ENCODE data around the gene KCNK17.
A peak's percentile ranks its signal among the peaks of the same experiment; 100 is the strongest.

Gene KCNK17

DNA sequence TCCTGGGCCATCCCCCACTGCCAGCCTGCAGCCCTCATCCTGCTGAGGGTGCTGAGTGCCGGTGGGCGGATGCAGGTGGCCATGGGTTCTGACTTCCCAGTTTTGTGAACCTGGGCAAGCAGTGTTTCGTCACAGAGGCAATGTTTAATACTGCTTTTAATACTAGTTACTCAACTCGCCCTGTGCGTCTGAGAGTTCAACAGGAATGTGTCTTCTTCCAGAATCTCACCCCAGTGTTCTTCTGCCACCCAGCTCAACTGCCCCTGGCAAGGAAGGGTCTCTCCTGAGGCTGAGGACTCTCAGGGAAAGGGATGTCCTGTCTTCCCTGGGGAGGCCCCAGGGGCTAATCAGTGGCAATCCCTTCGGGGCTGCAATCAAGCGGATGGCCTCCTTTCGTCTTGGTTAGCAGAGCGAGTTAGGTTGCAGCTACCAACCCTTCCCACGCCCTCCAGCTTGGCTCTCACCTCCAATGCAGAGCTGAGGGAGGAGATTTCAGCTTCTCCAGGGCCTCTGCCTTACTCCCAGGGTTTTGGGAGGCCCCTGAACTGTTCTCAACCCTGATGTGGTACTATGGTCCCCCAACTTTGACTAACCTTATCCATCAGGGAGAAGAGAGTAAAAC lies 6.3 kb upstream of the KCNK17 start:
- peaks cover 64% of the 10 kb centered on the region for H3K27me3 Mint-ChIP-seq (ENCODE audit: low read depth, poor library complexity)
- peaks cover 11% of the 10 kb centered on the region for H3K4me1 Mint-ChIP-seq
- H3K9me3 Mint-ChIP-seq, result no peaks in the 10 kb centered on the region
- no peak overlapping the region for H3K27ac Mint-ChIP-seq
- TF ChIP-seq, protein P1, sequence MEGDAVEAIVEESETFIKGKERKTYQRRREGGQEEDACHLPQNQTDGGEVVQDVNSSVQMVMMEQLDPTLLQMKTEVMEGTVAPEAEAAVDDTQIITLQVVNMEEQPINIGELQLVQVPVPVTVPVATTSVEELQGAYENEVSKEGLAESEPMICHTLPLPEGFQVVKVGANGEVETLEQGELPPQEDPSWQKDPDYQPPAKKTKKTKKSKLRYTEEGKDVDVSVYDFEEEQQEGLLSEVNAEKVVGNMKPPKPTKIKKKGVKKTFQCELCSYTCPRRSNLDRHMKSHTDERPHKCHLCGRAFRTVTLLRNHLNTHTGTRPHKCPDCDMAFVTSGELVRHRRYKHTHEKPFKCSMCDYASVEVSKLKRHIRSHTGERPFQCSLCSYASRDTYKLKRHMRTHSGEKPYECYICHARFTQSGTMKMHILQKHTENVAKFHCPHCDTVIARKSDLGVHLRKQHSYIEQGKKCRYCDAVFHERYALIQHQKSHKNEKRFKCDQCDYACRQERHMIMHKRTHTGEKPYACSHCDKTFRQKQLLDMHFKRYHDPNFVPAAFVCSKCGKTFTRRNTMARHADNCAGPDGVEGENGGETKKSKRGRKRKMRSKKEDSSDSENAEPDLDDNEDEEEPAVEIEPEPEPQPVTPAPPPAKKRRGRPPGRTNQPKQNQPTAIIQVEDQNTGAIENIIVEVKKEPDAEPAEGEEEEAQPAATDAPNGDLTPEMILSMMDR (IDR thresholded peaks at IDR 0.05), result no peak
- no peak for DNase-seq
- no peaks in the 10 kb centered on the region for H3K36me3 Mint-ChIP-seq (ENCODE audit: low read depth)
- H3K4me3 Mint-ChIP-seq, result no peak overlapping the region

- no peak overlapping the region for H3K4me3 Mint-ChIP-seq
- peaks cover 7% of the 10 kb centered on the region for H3K4me1 Mint-ChIP-seq
- H3K9me3 Mint-ChIP-seq, result no peaks in the 10 kb centered on the region
- no peaks in the 10 kb centered on the region for H3K36me3 Mint-ChIP-seq (ENCODE audit: low read depth)
- DNase-seq, result no peak
- no peak overlapping the region for H3K27ac Mint-ChIP-seq
- H3K27me3 Mint-ChIP-seq (ENCODE audit: low read depth, poor library complexity), result peaks cover 71% of the 10 kb centered on the region
- TF ChIP-seq, protein P1 (IDR thresholded peaks at IDR 0.05), result no peak
These were observed 5.6 kb upstream of the KCNK17 start for GRCh38 chr6:39319621-39320362.

- Mint-ChIP-seq H3K4me1 (peaks cover 7% of the 10 kb centered on the region), H3K27ac (no peak overlapping the region), H3K4me3 (no peak overlapping the region), H3K36me3 (ENCODE audit: low read depth) (no peaks in the 10 kb centered on the region), H3K27me3 (ENCODE audit: low read depth, poor library complexity) (peaks cover 83% of the 10 kb centered on the region), H3K9me3 (no peaks in the 10 kb centered on the region)
- no peak for DNase-seq
- TF ChIP-seq, protein P1 (IDR thresholded peaks at IDR 0.05), result no peak
These were observed 3.0 kb upstream of the KCNK17 start for GRCh38 chr6:39317256-39317655.

- peaks cover 98% of the 10 kb centered on the region for H3K27me3 Mint-ChIP-seq (ENCODE audit: low read depth, poor library complexity)
- H3K27ac Mint-ChIP-seq, result no peak overlapping the region
- no peaks in the 10 kb centered on the region for H3K36me3 Mint-ChIP-seq (ENCODE audit: low read depth)
- TF ChIP-seq, protein P1 (IDR thresholded peaks at IDR 0.05), result no peak
- no peaks in the 10 kb centered on the region for H3K4me1 Mint-ChIP-seq
- no peaks in the 10 kb centered on the region for H3K9me3 Mint-ChIP-seq
- peak; percentile 47 for DNase-seq
- H3K4me3 Mint-ChIP-seq, result peak overlapping the region; percentile 73
These were observed 520 bp downstream of the KCNK17 start for GRCh38 chr6:39313526-39314272.

GRCh38 chr6:39312912-39313525 lies 1.2 kb downstream of the KCNK17 start:
- no peaks in the 10 kb centered on the region for H3K36me3 Mint-ChIP-seq (ENCODE audit: low read depth)
- DNase-seq, result no peak
- no peak overlapping the region for H3K27ac Mint-ChIP-seq
- H3K27me3 Mint-ChIP-seq (ENCODE audit: low read depth, poor library complexity), result peaks cover 98% of the 10 kb centered on the region
- TF ChIP-seq, protein P1 (IDR thresholded peaks at IDR 0.05), result no peak
- H3K4me1 Mint-ChIP-seq, result no peaks in the 10 kb centered on the region
- H3K4me3 Mint-ChIP-seq, result peak overlapping the region; percentile 73
- H3K9me3 Mint-ChIP-seq, result no peaks in the 10 kb centered on the region
